HG03521 (cell line): ENCODE data around the gene SCMH1.

Experiments used
- ATAC-seq: cut with Tn5 transposase; IDR thresholded peaks from one replicate; pipeline ENCODE4 v1.9.1; 2021; ENCODE audit warnings: mild to moderate bottlenecking, moderate library complexity; ENCODE audit not compliant: unreplicated experiment

SCMH1 gene

GRCh38 chr1:41101950-41102607 is 140.0 kb downstream of the SCMH1 start:
- ATAC-seq = no peak

- no peak for ATAC-seq
Measured at GRCh38 chr1:41101076-41101475, 141.0 kb downstream of the SCMH1 start.

- no peak for ATAC-seq
Measured at GRCh38 chr1:41100170-41100569, 141.9 kb downstream of the SCMH1 start.

GRCh38 chr1:41098730-41099460 is 143.2 kb downstream of the SCMH1 start:
- no peak for ATAC-seq

GRCh38 chr1:41097105-41097504 is 145.0 kb downstream of the SCMH1 start:
- no peak for ATAC-seq

- ATAC-seq = no peak
Measured at GRCh38 chr1:41093826-41094225, 148.3 kb downstream of the SCMH1 start.

- no peak for ATAC-seq
Measured at GRCh38 chr1:41086921-41087320, 155.2 kb downstream of the SCMH1 start.

- ATAC-seq = no peak
Measured at GRCh38 chr1:41078616-41079015, 163.5 kb downstream of the SCMH1 start.

- no peak for ATAC-seq
Measured at GRCh38 chr1:41078193-41078592, 163.9 kb downstream of the SCMH1 start.

GRCh38 chr1:41073971-41074370 is 168.1 kb downstream of the SCMH1 start:
- ATAC-seq = no peak

- no peak for ATAC-seq
Measured at GRCh38 chr1:41072051-41072450, 170.1 kb downstream of the SCMH1 start.

- ATAC-seq = no peak
Measured at GRCh38 chr1:41056907-41057306, 185.2 kb downstream of the SCMH1 start.

GRCh38 chr1:41053316-41053715 is 188.8 kb downstream of the SCMH1 start:
- ATAC-seq = no peak

- ATAC-seq = no peak
Measured at GRCh38 chr1:41051022-41051421, 191.1 kb downstream of the SCMH1 start.

GRCh38 chr1:41048540-41048939 is 193.6 kb downstream of the SCMH1 start:
- ATAC-seq = no peak

- ATAC-seq = no peak
Measured at GRCh38 chr1:41046347-41046775, 195.7 kb downstream of the SCMH1 start.

- no peak for ATAC-seq
Measured at GRCh38 chr1:41045740-41046139, 196.4 kb downstream of the SCMH1 start.

GRCh38 chr1:41044187-41044586 is 197.9 kb downstream of the SCMH1 start:
- ATAC-seq = no peak

- ATAC-seq = no peak
Measured at GRCh38 chr1:41041614-41042270, 200.4 kb downstream of the SCMH1 start.

GRCh38 chr1:41038110-41038509 is 204.0 kb downstream of the SCMH1 start:
- ATAC-seq = no peak

- no peak for ATAC-seq
Measured at GRCh38 chr1:41037116-41037903, 204.8 kb downstream of the SCMH1 start.
